Brain microvascular endothelial cell (primary cell): ENCODE data around the gene ANK3.

Experiments
- DNase-seq: peaks from one replicate; pipeline ENCODE4 v3.0.0-alpha.2; 2020
- H3K27ac ChIP-seq: fragments of 250-450 bp; sonication (Bioruptor Pico); 2 replicates; pipeline ENCODE4 v1.5.1; 2020; ENCODE audit warnings: mild to moderate bottlenecking, moderate library complexity
- H3K27me3 ChIP-seq: fragments of 250-450 bp; sonication (Bioruptor Pico); replicated peaks from 2 replicates; pipeline ENCODE4 v1.5.1; 2020; ENCODE audit warnings: mild to moderate bottlenecking
- H3K36me3 ChIP-seq: fragments of 250-450 bp; sonication (Bioruptor Pico); replicated peaks from 2 replicates; pipeline ENCODE4 v1.5.1; 2020; ENCODE audit warnings: mild to moderate bottlenecking
- H3K4me3 ChIP-seq: 2 replicates; pipeline ENCODE4 v1.5.1; 2011; ENCODE audit warnings: low read depth, mild to moderate bottlenecking, control low read depth, low read length, moderate library complexity
- in situ Hi-C: cut with HindIII; loops from 2 replicates; pipeline ENCODE4 v1.10.0; 2017; ENCODE audit warnings: low sequenced_read_pairs, low pct_ligation_motif_present
- TF ChIP-seq, protein P1 (sequence below): IDR thresholded peaks from 2 replicates; pipeline ENCODE4 v1.5.1; 2011; ENCODE audit warnings: low read depth, mild to moderate bottlenecking, moderate library complexity, low read length, control low read depth, inconsistent platforms; ENCODE audit errors: missing control alignments

Gene ANK3

DNA sequence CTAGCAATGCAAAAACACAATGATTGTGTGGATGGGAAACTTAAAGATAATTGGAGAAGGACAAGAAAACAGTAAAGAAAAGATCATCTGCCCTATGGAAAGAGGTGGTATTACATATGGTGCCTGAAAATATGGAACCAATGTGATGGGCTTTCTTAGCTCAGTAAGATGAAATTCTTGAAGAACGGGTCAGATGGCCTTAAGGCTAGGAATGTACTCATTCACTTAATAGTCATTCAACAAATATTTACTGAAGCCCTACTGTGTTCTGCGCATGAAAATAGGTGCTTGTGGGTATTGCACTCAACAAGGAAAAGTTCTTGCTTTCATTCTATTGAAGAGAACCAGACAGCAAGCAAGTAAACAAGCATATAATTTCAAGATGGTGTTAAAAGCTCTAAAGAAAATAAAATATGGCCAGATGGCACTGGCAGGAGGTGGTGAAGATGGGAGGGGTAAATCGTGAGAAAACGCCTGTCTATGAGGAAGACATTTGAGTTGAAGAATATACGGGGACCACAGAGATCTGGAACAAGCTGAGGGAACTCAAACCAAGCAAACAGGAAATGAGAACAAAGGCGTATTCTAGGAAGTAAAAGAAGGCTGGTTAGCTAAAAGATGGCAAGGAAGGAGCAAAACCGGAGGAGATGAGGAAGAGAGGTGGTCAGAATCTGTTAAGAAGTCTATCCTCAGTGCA lies 179.7 kb downstream of the ANK3 start:
- H3K27me3 ChIP-seq, result no peaks in the 10 kb centered on the region
- H3K4me3 ChIP-seq, result no peak overlapping the region
- in situ Hi-C loops, result loop anchor here (25.0 kb wide), 1 partner anchor 227 kb away; no protein-coding TSS in a partner anchor
- no peaks in the 10 kb centered on the region for H3K36me3 ChIP-seq
- no peak for DNase-seq
- TF ChIP-seq, protein P1, sequence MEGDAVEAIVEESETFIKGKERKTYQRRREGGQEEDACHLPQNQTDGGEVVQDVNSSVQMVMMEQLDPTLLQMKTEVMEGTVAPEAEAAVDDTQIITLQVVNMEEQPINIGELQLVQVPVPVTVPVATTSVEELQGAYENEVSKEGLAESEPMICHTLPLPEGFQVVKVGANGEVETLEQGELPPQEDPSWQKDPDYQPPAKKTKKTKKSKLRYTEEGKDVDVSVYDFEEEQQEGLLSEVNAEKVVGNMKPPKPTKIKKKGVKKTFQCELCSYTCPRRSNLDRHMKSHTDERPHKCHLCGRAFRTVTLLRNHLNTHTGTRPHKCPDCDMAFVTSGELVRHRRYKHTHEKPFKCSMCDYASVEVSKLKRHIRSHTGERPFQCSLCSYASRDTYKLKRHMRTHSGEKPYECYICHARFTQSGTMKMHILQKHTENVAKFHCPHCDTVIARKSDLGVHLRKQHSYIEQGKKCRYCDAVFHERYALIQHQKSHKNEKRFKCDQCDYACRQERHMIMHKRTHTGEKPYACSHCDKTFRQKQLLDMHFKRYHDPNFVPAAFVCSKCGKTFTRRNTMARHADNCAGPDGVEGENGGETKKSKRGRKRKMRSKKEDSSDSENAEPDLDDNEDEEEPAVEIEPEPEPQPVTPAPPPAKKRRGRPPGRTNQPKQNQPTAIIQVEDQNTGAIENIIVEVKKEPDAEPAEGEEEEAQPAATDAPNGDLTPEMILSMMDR, result no peak
- H3K27ac ChIP-seq, result no peak overlapping the region

DNA sequence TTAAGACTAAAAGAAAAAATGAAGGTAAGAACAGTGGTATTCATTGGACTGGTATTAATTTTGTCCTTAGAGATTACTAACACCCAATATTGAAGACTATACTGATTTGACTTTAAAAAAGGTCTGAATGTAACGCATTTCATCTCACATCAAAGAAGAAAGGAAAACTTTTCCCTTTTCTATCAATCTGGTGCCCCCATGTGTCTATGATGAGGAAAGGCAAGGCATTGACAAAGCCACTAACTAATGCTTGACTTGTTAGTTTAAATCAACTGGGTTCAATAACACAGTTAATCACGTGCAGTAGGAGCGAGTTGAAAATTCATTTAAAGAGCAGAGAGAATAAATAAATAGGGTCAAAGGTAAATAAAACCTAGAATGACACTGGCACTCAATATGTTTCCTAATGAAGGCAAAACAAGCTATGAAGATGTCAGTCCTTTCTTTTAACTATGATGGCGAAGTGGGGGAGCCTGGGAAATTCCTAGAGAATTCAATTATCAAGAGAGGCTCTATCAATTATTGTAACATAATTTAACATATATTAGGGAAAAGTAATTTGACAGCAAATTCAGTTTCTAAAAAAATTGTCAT lies 180.9 kb downstream of the ANK3 start:
- no peak overlapping the region for H3K4me3 ChIP-seq
- no peaks in the 10 kb centered on the region for H3K36me3 ChIP-seq
- no peak overlapping the region for H3K27ac ChIP-seq
- H3K27me3 ChIP-seq, result no peaks in the 10 kb centered on the region
- in situ Hi-C loops, result loop anchor here (25.0 kb wide), 1 partner anchor 229 kb away; no protein-coding TSS in a partner anchor
- no peak for DNase-seq
- TF ChIP-seq, protein P1, result peak; percentile 73

DNA sequence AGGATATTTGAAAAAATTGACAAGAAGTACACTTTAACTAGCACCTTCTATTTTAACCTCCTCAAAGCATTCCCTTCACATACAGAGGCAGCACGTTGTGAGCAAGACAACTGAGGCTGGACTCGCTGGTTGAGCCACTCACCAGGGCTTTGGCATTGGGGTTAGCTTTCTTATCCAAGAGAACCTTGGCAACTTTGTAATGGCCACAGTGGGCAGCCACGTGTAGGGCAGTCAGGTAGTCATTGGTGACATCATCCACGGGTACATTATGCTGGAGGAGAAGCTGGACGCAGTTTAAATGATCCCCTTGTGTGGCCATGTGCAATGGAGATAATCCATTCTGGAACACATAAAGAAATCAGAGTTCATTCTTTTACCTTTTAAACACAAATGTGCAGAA lies 181.8 kb downstream of the ANK3 start:
- in situ Hi-C loops, result loop anchor here (25.0 kb wide), 1 partner anchor 229 kb away; no protein-coding TSS in a partner anchor
- no peak overlapping the region for H3K27ac ChIP-seq
- no peaks in the 10 kb centered on the region for H3K36me3 ChIP-seq
- no peak overlapping the region for H3K4me3 ChIP-seq
- no peak for DNase-seq
- TF ChIP-seq, protein P1, result no peak
- H3K27me3 ChIP-seq, result no peaks in the 10 kb centered on the region

DNA sequence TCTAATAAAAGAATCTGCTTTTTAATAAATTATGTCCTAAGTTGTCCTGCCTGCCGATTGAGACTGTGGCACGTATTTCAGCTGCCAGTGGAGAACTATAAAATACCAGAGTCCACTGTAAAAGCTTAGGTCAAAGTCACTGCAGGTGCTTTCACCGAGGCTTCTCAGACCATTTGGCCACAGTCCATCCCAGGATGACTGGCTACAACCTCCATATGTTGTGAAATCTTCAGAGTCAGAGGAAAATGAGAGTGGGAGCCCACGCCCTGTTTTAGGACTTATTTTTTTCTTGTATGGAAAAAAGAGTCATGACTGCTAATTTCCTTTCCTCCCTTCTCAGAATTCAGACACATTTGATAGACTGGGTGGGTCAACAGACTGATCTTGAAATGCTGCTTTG lies 182.9 kb downstream of the ANK3 start:
- TF ChIP-seq, protein P1, result no peak
- Histone ChIP-seq H3K4me3 (no peak overlapping the region), H3K36me3 (no peaks in the 10 kb centered on the region), H3K27me3 (no peaks in the 10 kb centered on the region), H3K27ac (no peak overlapping the region)
- no peak for DNase-seq
- in situ Hi-C loops, result loop anchor here (25.0 kb wide), 1 partner anchor 231 kb away; no protein-coding TSS in a partner anchor

DNA sequence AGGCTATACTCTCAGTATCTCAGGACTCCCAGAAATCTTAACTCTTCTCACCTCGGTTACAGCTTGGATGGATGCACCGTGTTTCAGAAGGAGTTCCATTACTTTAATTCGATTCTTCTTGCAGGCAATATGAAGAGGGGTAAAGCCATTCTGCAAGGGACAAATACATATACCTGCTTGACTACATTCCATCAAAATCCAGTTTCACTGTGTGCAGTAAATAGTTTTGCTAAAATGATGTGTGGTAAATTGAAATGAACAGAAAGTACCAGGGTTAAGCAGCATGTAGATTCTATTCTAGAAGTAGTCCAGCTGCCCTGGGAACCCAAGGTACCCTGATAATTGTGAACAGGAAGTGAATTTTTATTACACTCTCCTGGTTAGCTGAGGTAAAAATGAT lies 183.9 kb downstream of the ANK3 start:
- TF ChIP-seq, protein P1, result no peak
- in situ Hi-C loops, result loop anchor here (25.0 kb wide), 1 partner anchor 232 kb away; no protein-coding TSS in a partner anchor
- no peak overlapping the region for H3K27ac ChIP-seq
- no peak for DNase-seq
- H3K36me3 ChIP-seq, result no peaks in the 10 kb centered on the region
- H3K27me3 ChIP-seq, result no peaks in the 10 kb centered on the region
- no peak overlapping the region for H3K4me3 ChIP-seq
